Skeletal muscle tissue (tissue), 4 donors: ENCODE results near the gene ANKRD34B. TPM values are rescaled to one million over a fixed set of nuclear protein-coding genes. Genes with fewer than 3 reads are reported as not detected.
"Not testable (repeated sequence)": the region's sequence is repeated elsewhere in the genome, so short reads cannot be mapped to it uniquely, and the experiment has no call there.

Source experiments
- H3K27ac ChIP-seq: one replicate; pipeline ENCODE4 v1.7.0; 2013; ENCODE audit warnings: mild to moderate bottlenecking, low read depth, low read length, inconsistent platforms
- H3K27me3 ChIP-seq, 3 donors: one replicate each; pipeline ENCODE4 v1.7.0; 2013; ENCODE audit warnings: low read length in 3 of 3; ENCODE audit not compliant: control insufficient read depth in 3 of 3, insufficient read depth in 3 of 3
- H3K36me3 ChIP-seq, 3 donors: one replicate each; pipeline ENCODE4 v1.7.0; 2013; ENCODE audit warnings: low read length in 3 of 3; ENCODE audit not compliant: control insufficient read depth in 3 of 3, insufficient read depth in 3 of 3
- H3K4me1 ChIP-seq, 3 donors: one replicate each; pipeline ENCODE4 v1.7.0; 2013; ENCODE audit warnings: low read length in 3 of 3, mild to moderate bottlenecking in 3 of 3; ENCODE audit not compliant: control insufficient read depth in 3 of 3, insufficient read depth in 3 of 3
- H3K4me3 ChIP-seq, 3 donors: one replicate each; pipeline ENCODE4 v1.7.0; 2013; ENCODE audit warnings: low read length in 3 of 3
- H3K9ac ChIP-seq, 3 donors: one replicate each; pipeline ENCODE4 v1.7.0; 2013; ENCODE audit warnings: low read length in 3 of 3, mild to moderate bottlenecking in 3 of 3, moderate library complexity in 2 of 3, low read depth in 1 of 3
- H3K9me3 ChIP-seq, 3 donors: one replicate each; pipeline ENCODE4 v1.7.0; 2013; ENCODE audit warnings: low read length in 3 of 3; ENCODE audit not compliant: control insufficient read depth in 3 of 3
- total RNA-seq: library from RNA; depleted of rRNA; stranded (reverse); fragments of >200 nt; gene quantifications from one replicate; pipeline ENCODE4 v1.2.3, GENCODE V29; 2014
- donor health status: Osteomylitis.

ANKRD34B gene
- total RNA-seq, 1 donor from 2014 or later: under 0.01 TPM

GRCh38 chr5:80597500-80597899, 27.4 kb upstream of the ANKRD34B start:
- no peak overlapping the region for H3K27ac ChIP-seq
- H3K4me3 ChIP-seq: no peak overlapping the region
- no peak overlapping the region for H3K9ac ChIP-seq
- no peaks in the 10 kb centered on the region for H3K9me3 ChIP-seq
- H3K36me3 ChIP-seq: no peaks in the 10 kb centered on the region
- no peaks in the 10 kb centered on the region for H3K27me3 ChIP-seq
- no peaks in the 10 kb centered on the region for H3K4me1 ChIP-seq

GRCh38 chr5:80594810-80595209, 24.7 kb upstream of the ANKRD34B start:
- Histone ChIP-seq H3K4me3 (no peak overlapping the region), H3K4me1 (no peaks in the 10 kb centered on the region), H3K27ac (no peak overlapping the region), H3K27me3 (no peaks in the 10 kb centered on the region), H3K36me3 (no peaks in the 10 kb centered on the region), H3K9ac (no peak overlapping the region), H3K9me3 (no peaks in the 10 kb centered on the region)

- Histone ChIP-seq H3K4me3 (no peak overlapping the region), H3K27me3 (no peaks in the 10 kb centered on the region), H3K27ac (no peak overlapping the region), H3K9ac (no peak overlapping the region), H3K36me3 (no peaks in the 10 kb centered on the region), H3K9me3 (no peaks in the 10 kb centered on the region), H3K4me1 (no peaks in the 10 kb centered on the region)
Observed at GRCh38 chr5:80592761-80593160, 22.7 kb upstream of the ANKRD34B start.

GRCh38 chr5:80592105-80592504, 22.0 kb upstream of the ANKRD34B start:
- H3K4me3 ChIP-seq: no peak overlapping the region
- no peaks in the 10 kb centered on the region for H3K4me1 ChIP-seq
- H3K36me3 ChIP-seq: no peaks in the 10 kb centered on the region
- no peak overlapping the region for H3K27ac ChIP-seq
- no peaks in the 10 kb centered on the region for H3K9me3 ChIP-seq
- H3K27me3 ChIP-seq: no peaks in the 10 kb centered on the region
- H3K9ac ChIP-seq: no peak overlapping the region

GRCh38 chr5:80591352-80591751, 21.3 kb upstream of the ANKRD34B start:
- Histone ChIP-seq H3K36me3 (no peaks in the 10 kb centered on the region), H3K4me1 (no peaks in the 10 kb centered on the region), H3K27me3 (no peaks in the 10 kb centered on the region), H3K4me3 (no peak overlapping the region), H3K9ac (no peak overlapping the region), H3K9me3 (no peaks in the 10 kb centered on the region), H3K27ac (no peak overlapping the region)

GRCh38 chr5:80590766-80591165, 20.7 kb upstream of the ANKRD34B start:
- Histone ChIP-seq H3K27ac (no peak overlapping the region), H3K27me3 (no peaks in the 10 kb centered on the region), H3K9ac (no peak overlapping the region), H3K4me3 (no peak overlapping the region), H3K36me3 (no peaks in the 10 kb centered on the region), H3K4me1 (no peaks in the 10 kb centered on the region), H3K9me3 (no peaks in the 10 kb centered on the region)

GRCh38 chr5:80588858-80589540, 18.9 kb upstream of the ANKRD34B start:
- Histone ChIP-seq H3K27me3 (no peaks in the 10 kb centered on the region), H3K27ac (no peak overlapping the region), H3K9me3 (no peaks in the 10 kb centered on the region), H3K9ac (no peak overlapping the region), H3K4me1 (no peaks in the 10 kb centered on the region), H3K4me3 (no peak overlapping the region), H3K36me3 (no peaks in the 10 kb centered on the region)

GRCh38 chr5:80584770-80585169, 14.7 kb upstream of the ANKRD34B start:
- H3K4me3 ChIP-seq: no peak overlapping the region
- H3K4me1 ChIP-seq: no peaks in the 10 kb centered on the region
- H3K27ac ChIP-seq: no peak overlapping the region
- H3K36me3 ChIP-seq: no peaks in the 10 kb centered on the region
- no peaks in the 10 kb centered on the region for H3K27me3 ChIP-seq
- H3K9ac ChIP-seq: no peak overlapping the region
- no peaks in the 10 kb centered on the region for H3K9me3 ChIP-seq

- not testable (repeated sequence) for H3K4me3 ChIP-seq, H3K9ac ChIP-seq, H3K27ac ChIP-seq, H3K27me3 ChIP-seq, H3K4me1 ChIP-seq, H3K36me3 ChIP-seq, H3K9me3 ChIP-seq
Observed at GRCh38 chr5:80580291-80580690, 10.2 kb upstream of the ANKRD34B start.

- H3K9me3 ChIP-seq: no peaks in the 10 kb centered on the region
- H3K4me1 ChIP-seq: no peaks in the 10 kb centered on the region
- H3K9ac ChIP-seq: no peak overlapping the region
- no peak overlapping the region for H3K4me3 ChIP-seq
- no peak overlapping the region for H3K27ac ChIP-seq
- H3K36me3 ChIP-seq: no peaks in the 10 kb centered on the region
- H3K27me3 ChIP-seq: no peaks in the 10 kb centered on the region
Observed at GRCh38 chr5:80579050-80579449, 9.0 kb upstream of the ANKRD34B start.
